Stomach (tissue), 9 donors: ENCODE data around the gene GALNT3. TPM values are rescaled to one million over a fixed set of nuclear protein-coding genes. Genes with fewer than 3 reads are reported as not detected.

Experiments
- DNase-seq, 2 donors: peaks; one replicate each; pipeline versions ENCODE4 v3.0.0 to v3.0.0-alpha.2; 2013 to 2019
- H3K27ac ChIP-seq, 5 donors: fragments of 200-600 bp in 4 of 5; sonication (generic) in 4 of 5; one replicate each; pipeline ENCODE4 v1.5.1; 2013 to 2019; ENCODE audit warnings: mild to moderate bottlenecking in 1 of 5, moderate library complexity in 1 of 5
- H3K27me3 ChIP-seq, 3 donors: fragments of 200-600 bp; sonication (generic); one replicate each; pipeline ENCODE4 v1.5.1; 2017 to 2019; ENCODE audit warnings: mixed run types in 1 of 3
- H3K36me3 ChIP-seq, 4 donors: fragments of 200-600 bp; sonication (generic); 1 replicate in 3 of 4; 2 replicates in 1 of 4; pipeline ENCODE4 v1.5.1; 2016 to 2019
- H3K4me1 ChIP-seq, 4 donors: fragments of 200-600 bp; sonication (generic); one replicate each; pipeline ENCODE4 v1.5.1; 2016 to 2019
- H3K4me3 ChIP-seq, 4 donors: fragments of 200-600 bp; sonication (generic) in 3 of 4; one replicate each; pipeline ENCODE4 v1.5.1; 2016 to 2019; ENCODE audit warnings: mild to moderate bottlenecking in 1 of 4
- H3K9me3 ChIP-seq, 4 donors: fragments of 200-600 bp; sonication (generic); one replicate each; pipeline ENCODE4 v1.5.1; 2016 to 2019
- CTCF ChIP-seq, 7 experiments: fragments of 450-650 bp in 4 of 7; fragments of 200-600 bp in 3 of 7; sonication (generic) in 3 of 7; IDR thresholded peaks; one replicate each; pipeline ENCODE4 v1.5.1; 2016 to 2019; ENCODE audit warnings: antibody characterized with exemption in 7 of 7, control low read depth in 2 of 7, mild to moderate bottlenecking in 1 of 7
- EP300 ChIP-seq: sonication (generic); formaldehyde crosslinking; IDR thresholded peaks from one replicate; pipeline ENCODE4 v1.6.1; 2017; ENCODE audit warnings: antibody characterized with exemption
- POLR2A ChIP-seq, 4 donors: fragments of 450-650 bp; IDR thresholded peaks; one replicate each; pipeline ENCODE4 v1.6.1; 2016; ENCODE audit warnings: antibody characterized with exemption in 4 of 4, control low read depth in 2 of 4, mild to moderate bottlenecking in 1 of 4, moderate library complexity in 1 of 4
- POLR2AphosphoS5 ChIP-seq, 3 donors: sonication (generic); formaldehyde crosslinking; IDR thresholded peaks; one replicate each; pipeline ENCODE4 v1.6.1; 2016; ENCODE audit warnings: antibody characterized with exemption in 3 of 3
- WGBS, 5 donors: extraction: QIAGEN DNeasy Blood & Tissue Kit in 3 of 5; methylation state at CpG; one replicate each; pipeline versions ENCODE4 v1.1.5 to v1.1.7; 2013 to 2018; 5-methylcytosine and 5-hydroxymethylcytosine counted together
- intact Hi-C: fragments of 100-400 bp; cut with DNase I; formaldehyde crosslinking; loops from one replicate; pipeline ENCODE4 v1.15.1; 2023; ENCODE audit warnings: low total_unique reads
- polyA plus RNA-seq, 3 donors: library from polyadenylated mRNA; stranded (reverse); fragments of 200-250 nt; gene quantifications; one replicate each; pipeline ENCODE4 v1.2.3, GENCODE V29; 2013
- total RNA-seq, 5 donors: library from RNA; depleted of rRNA; stranded (reverse); fragments of >200 nt; gene quantifications; one replicate each; pipeline versions ENCODE4 v1.1.0 to v1.2.3, GENCODE V29; 2014 to 2016
- donor health status: healthy with polysubstance abuse.
- donor health status: Bipolar disorder and iron deficiency.
- donor health status: healthy.

The GALNT3 gene
- total and polyA plus RNA-seq, 8 donors: 15.2 to 134 (median 30.7) TPM

- Histone ChIP-seq H3K4me1 (peaks cover 11 to 46% (median 23%) of the 10 kb centered on the region in 4 donors), H3K27me3 (peaks cover 0 to 21% (median 11%) of the 10 kb centered on the region in 3 donors), H3K36me3 (no peaks in the 10 kb centered on the region), H3K9me3 (no peaks in the 10 kb centered on the region), H3K4me3 (peak overlapping the region; percentile 52 to 63 (median 54)), H3K27ac (peak overlapping the region; percentile 90 to 99 (median 96))
- 16 to 31% (median 26%) methylated on average over 2 of the region's 2 CpGs for WGBS, 5 donors
- peak in 1 of 2 donors; percentile 73 for DNase-seq
- TF ChIP-seq POLR2AphosphoS5 (IDR thresholded peaks at IDR 0.05) (peak in 2 of 3 donors; percentile 24 to 54), CTCF (IDR thresholded peaks at IDR 0.05) (no peak)
- intact Hi-C loops: no loop called here
These were observed 964 bp upstream of the GALNT3 start for GRCh38 chr2:165795011-165795410.

DNA sequence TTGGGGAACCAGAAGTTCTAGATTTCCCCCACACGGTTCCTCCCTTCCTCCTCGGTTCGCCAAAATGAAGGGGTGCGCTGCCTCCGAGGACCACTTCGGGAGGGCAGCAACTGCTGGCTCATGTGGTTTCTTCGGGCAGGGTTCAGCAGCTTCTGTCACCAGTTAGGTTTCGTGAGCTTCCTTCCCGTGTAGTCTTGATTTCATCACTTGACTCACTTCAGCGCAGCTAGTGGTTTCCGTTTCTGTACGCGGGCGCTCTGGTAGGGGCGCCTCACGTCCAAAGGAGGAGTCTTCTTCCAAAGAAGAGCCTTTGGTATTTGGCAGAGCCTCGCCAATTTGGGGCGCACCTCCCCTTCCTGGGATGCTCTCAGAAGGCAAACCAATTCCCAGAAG, 485 bp upstream of the GALNT3 start:
- H3K4me3 ChIP-seq: peak overlapping the region; percentile 52 to 63 (median 54)
- peak overlapping the region; percentile 90 to 99 (median 96) for H3K27ac ChIP-seq
- H3K9me3 ChIP-seq: no peaks in the 10 kb centered on the region
- H3K4me1 ChIP-seq: peaks cover 11 to 50% (median 24%) of the 10 kb centered on the region in 4 donors
- TF ChIP-seq EP300: no peak
- TF ChIP-seq POLR2AphosphoS5 (IDR thresholded peaks at IDR 0.05): peak in 1 of 3 donors; percentile 19
- TF ChIP-seq POLR2A (IDR thresholded peaks at IDR 0.05): no peak
- peak in 1 of 7 experiments; percentile 9 for TF ChIP-seq CTCF (IDR thresholded peaks at IDR 0.05)
- peak; percentile 60 to 81 for DNase-seq
- 1 to 12% (median 3%) methylated on average over 18 of the region's 18 CpGs for WGBS, 5 donors
- intact Hi-C loops: no loop called here
- peaks cover 0 to 21% (median 11%) of the 10 kb centered on the region in 3 donors for H3K27me3 ChIP-seq
- no peaks in the 10 kb centered on the region for H3K36me3 ChIP-seq

DNA sequence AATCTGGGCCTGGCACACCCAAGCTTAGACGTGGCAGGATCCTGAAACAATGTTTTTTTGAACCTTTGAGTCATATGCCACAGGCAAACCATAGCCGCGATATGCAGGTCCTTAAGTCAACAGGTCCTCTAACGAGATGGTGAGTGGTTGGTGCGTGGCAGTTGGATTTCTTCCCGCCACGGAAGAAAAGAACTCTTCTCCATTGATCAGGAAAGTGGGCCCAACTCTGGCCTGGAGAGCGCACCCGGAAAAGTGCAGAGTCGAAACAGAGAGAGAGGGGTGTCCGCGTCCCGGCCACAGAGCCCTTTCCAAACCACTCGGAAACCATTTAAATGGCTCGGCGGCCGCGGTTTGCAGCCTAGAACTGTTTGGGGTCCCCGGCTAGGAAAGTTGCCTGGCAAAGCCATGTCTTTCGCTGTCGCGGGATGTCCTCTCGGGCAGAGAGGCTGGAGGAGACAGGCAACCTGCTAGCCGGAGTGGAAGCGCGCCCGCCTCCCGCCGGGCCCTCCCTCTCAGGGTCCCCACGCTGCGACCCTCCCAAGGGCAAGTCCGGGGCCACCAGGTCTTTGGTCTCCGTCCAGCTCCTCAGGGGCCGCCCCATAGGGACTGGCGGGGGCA, 777 bp downstream of the GALNT3 start:
- peak in 2 of 4 donors; percentile 28 to 56 for TF ChIP-seq POLR2A (IDR thresholded peaks at IDR 0.05)
- no peak for TF ChIP-seq EP300
- peak in 2 of 3 donors; percentile 87 to 90 for TF ChIP-seq POLR2AphosphoS5 (IDR thresholded peaks at IDR 0.05)
- Histone ChIP-seq H3K27ac (peak overlapping the region; percentile 90 to 99 (median 96)), H3K9me3 (no peaks in the 10 kb centered on the region), H3K4me3 (peak overlapping the region; percentile 52 to 63 (median 54)), H3K27me3 (peaks cover 0 to 21% (median 11%) of the 10 kb centered on the region in 3 donors), H3K36me3 (no peaks in the 10 kb centered on the region), H3K4me1 (peaks cover 11 to 57% (median 25%) of the 10 kb centered on the region in 4 donors)
- intact Hi-C loops: no loop called here
- WGBS, 5 donors: 3 to 11% (median 6%) methylated on average over 17 to 35 of the region's 35 CpGs
- DNase-seq: peak; percentile 74 to 87

- Histone ChIP-seq H3K27me3 (peaks cover 0 to 21% (median 11%) of the 10 kb centered on the region in 3 donors), H3K4me1 (peaks cover 11 to 66% (median 25%) of the 10 kb centered on the region in 4 donors), H3K36me3 (no peaks in the 10 kb centered on the region), H3K9me3 (no peaks in the 10 kb centered on the region), H3K4me3 (peak overlapping the region in 2 of 4 donors; percentile 52 to 55), H3K27ac (peak overlapping the region in 4 of 5 donors; percentile 90 to 96 (median 94))
- no peak for DNase-seq
- intact Hi-C loops: no loop called here
- 0 to 63% (median 21%) methylated on average over 1 of the region's 1 CpG for WGBS, 5 donors
- TF ChIP-seq EP300 (no peak), POLR2AphosphoS5 (IDR thresholded peaks at IDR 0.05) (no peak), CTCF (IDR thresholded peaks at IDR 0.05) (no peak), POLR2A (IDR thresholded peaks at IDR 0.05) (no peak)
These were observed 2.0 kb downstream of the GALNT3 start for GRCh38 chr2:165792104-165792454.
